Measurements from ENCODE around the gene KCNQ1OT1.

- TF ChIP-seq CTCF (IDR thresholded peaks at IDR 0.05), result no peak
- TF ChIP-seq POLR2A (IDR thresholded peaks at IDR 0.05), result no peak
Observed at GRCh38 chr11:2594267-2594666, 105.5 kb downstream of the KCNQ1OT1 start.

Measured in adrenal gland (tissue), 5 donors.